Trophoblast cell (in vitro differentiated cells and primary cell): ENCODE data around the gene CXCR5.

Experiments
- DNase-seq, 2 donors: peaks; one replicate each; pipeline ENCODE4 v3.0.0-alpha.2; 2016
- H2AFZ ChIP-seq: 2 replicates; pipeline ENCODE4 v1.6.1; 2013; ENCODE audit warnings: low read length, moderate library complexity, mild to moderate bottlenecking; ENCODE audit not compliant: insufficient read depth, poor library complexity
- H2AK5ac ChIP-seq: 2 replicates; pipeline ENCODE4 v1.6.1; 2013; ENCODE audit warnings: mild to moderate bottlenecking, low read length
- H2BK120ac ChIP-seq: 2 replicates; pipeline ENCODE4 v1.6.1; 2013; ENCODE audit warnings: low read length, mild to moderate bottlenecking, moderate library complexity; ENCODE audit not compliant: insufficient read depth, poor library complexity
- H2BK12ac ChIP-seq: 2 replicates; pipeline ENCODE4 v1.6.1; 2013; ENCODE audit warnings: mild to moderate bottlenecking, low read length, moderate library complexity
- H2BK5ac ChIP-seq: 2 replicates; pipeline ENCODE4 v1.6.1; 2013; ENCODE audit warnings: low read length, low read depth, moderate library complexity, mild to moderate bottlenecking; ENCODE audit not compliant: poor library complexity
- H3K14ac ChIP-seq: 2 replicates; pipeline ENCODE4 v1.6.1; 2013; ENCODE audit warnings: mild to moderate bottlenecking, low read length
- H3K18ac ChIP-seq: 2 replicates; pipeline ENCODE4 v1.6.1; 2013; ENCODE audit warnings: mild to moderate bottlenecking, low read length
- H3K23ac ChIP-seq: 2 replicates; pipeline ENCODE4 v1.6.1; 2013; ENCODE audit warnings: low read length
- H3K27ac ChIP-seq: 2 replicates; pipeline ENCODE4 v1.5.1; 2013; ENCODE audit warnings: low read depth, mild to moderate bottlenecking, inconsistent platforms, low read length, moderate library complexity
- H3K27me3 ChIP-seq: 2 replicates; pipeline ENCODE4 v1.6.1; 2013; ENCODE audit warnings: inconsistent platforms, mild to moderate bottlenecking, low read length, moderate library complexity; ENCODE audit not compliant: insufficient read depth
- H3K36me3 ChIP-seq, 2 experiments: 1 replicate in 1 of 2; 2 replicates in 1 of 2; pipeline ENCODE4 v1.6.1; 2013; ENCODE audit warnings: low read length in 2 of 2, mild to moderate bottlenecking in 2 of 2, moderate library complexity in 1 of 2; ENCODE audit not compliant: insufficient read depth in 2 of 2, control insufficient read depth in 1 of 2
- H3K4ac ChIP-seq: 2 replicates; pipeline ENCODE4 v1.6.1; 2013; ENCODE audit warnings: low read depth, mild to moderate bottlenecking, low read length, moderate library complexity
- H3K4me1 ChIP-seq, 2 experiments: 1 replicate in 1 of 2; 2 replicates in 1 of 2; pipeline ENCODE4 v1.6.1; 2013; ENCODE audit warnings: low read length in 2 of 2, mild to moderate bottlenecking in 2 of 2, moderate library complexity in 1 of 2; ENCODE audit not compliant: insufficient read depth in 2 of 2, control insufficient read depth in 1 of 2
- H3K4me2 ChIP-seq: 2 replicates; pipeline ENCODE4 v1.6.1; 2013; ENCODE audit warnings: inconsistent platforms, mild to moderate bottlenecking, low read length, moderate library complexity
- H3K4me3 ChIP-seq: 2 replicates; pipeline ENCODE4 v1.5.1; 2013; ENCODE audit warnings: mild to moderate bottlenecking, low read depth, low read length, inconsistent platforms
- H3K79me1 ChIP-seq: one replicate; pipeline ENCODE4 v1.6.1; 2013; ENCODE audit warnings: low read length
- H3K79me2 ChIP-seq: 2 replicates; pipeline ENCODE4 v1.6.1; 2013; ENCODE audit warnings: low read length, mild to moderate bottlenecking; ENCODE audit not compliant: control insufficient read depth, insufficient read depth, poor library complexity
- H3K9ac ChIP-seq: 2 replicates; pipeline ENCODE4 v1.6.1; 2013; ENCODE audit warnings: mild to moderate bottlenecking, low read length
- H3K9me3 ChIP-seq: 2 replicates; pipeline ENCODE4 v1.6.1; 2013; ENCODE audit warnings: low read depth, mild to moderate bottlenecking, control low read depth, inconsistent platforms, low read length; ENCODE audit not compliant: insufficient read depth
- H4K12ac ChIP-seq: 2 replicates; pipeline ENCODE4 v1.6.1; 2013; ENCODE audit warnings: low read depth, mild to moderate bottlenecking, low read length, moderate library complexity
- H4K8ac ChIP-seq: 2 replicates; pipeline ENCODE4 v1.6.1; 2013; ENCODE audit warnings: low read depth, mild to moderate bottlenecking, low read length, moderate library complexity
- H4K91ac ChIP-seq: one replicate; pipeline ENCODE4 v1.6.1; 2013; ENCODE audit warnings: low read depth, mild to moderate bottlenecking, low read length, moderate library complexity
- WGBS: extraction: QIAGEN DNeasy Blood & Tissue Kit; methylation state at CpG from one replicate; pipeline ENCODE4 v1.1.7; 2013; ENCODE audit warnings: missing lambda C conversion rate; ENCODE audit not compliant: insufficient read length, insufficient coverage; ENCODE audit errors: extremely low coverage; 5-methylcytosine and 5-hydroxymethylcytosine counted together

Gene CXCR5

GRCh38 chr11:118897721-118898310, 14.1 kb downstream of the CXCR5 start:
- Histone ChIP-seq H4K91ac (no peak overlapping the region), H3K4me3 (no peak overlapping the region), H3K27ac (no peak overlapping the region), H3K79me2 (no peaks in the 10 kb centered on the region), H3K9me3 (no peaks in the 10 kb centered on the region), H3K36me3 (peaks cover 59 to 67% of the 10 kb centered on the region in 2 experiments), H3K4me1 (no peaks in the 10 kb centered on the region), H3K4me2 (no peak overlapping the region), H3K9ac (no peak overlapping the region), H2AK5ac (no peak overlapping the region), H3K79me1 (no peaks in the 10 kb centered on the region), H3K23ac (no peak overlapping the region), H2BK5ac (no peak overlapping the region), H3K27me3 (no peaks in the 10 kb centered on the region), H3K14ac (no peak overlapping the region), H4K8ac (no peak overlapping the region), H2BK12ac (no peak overlapping the region), H2BK120ac (no peak overlapping the region), H3K4ac (no peak overlapping the region), H2AFZ (no peak overlapping the region), H3K18ac (no peak overlapping the region), H4K12ac (no peak overlapping the region)
- no peak for DNase-seq
- no CpG with 5 or more reads among the region's 13 CpGs for WGBS

- no peak overlapping the region for H3K4me3 ChIP-seq
- no peak overlapping the region for H2BK12ac ChIP-seq
- no peaks in the 10 kb centered on the region for H3K27me3 ChIP-seq
- H3K18ac ChIP-seq: no peak overlapping the region
- H4K12ac ChIP-seq: no peak overlapping the region
- no peak for DNase-seq
- no peak overlapping the region for H2AK5ac ChIP-seq
- WGBS: no CpG with 5 or more reads among the region's 35 CpGs
- no peak overlapping the region for H2AFZ ChIP-seq
- no peak overlapping the region for H3K23ac ChIP-seq
- H3K4me1 ChIP-seq: no peaks in the 10 kb centered on the region
- no peak overlapping the region for H2BK5ac ChIP-seq
- H2BK120ac ChIP-seq: no peak overlapping the region
- no peak overlapping the region for H4K8ac ChIP-seq
- H3K9me3 ChIP-seq: no peaks in the 10 kb centered on the region
- H3K36me3 ChIP-seq: peaks cover 67 to 75% of the 10 kb centered on the region in 2 experiments
- no peaks in the 10 kb centered on the region for H3K79me2 ChIP-seq
- H3K14ac ChIP-seq: no peak overlapping the region
- H3K4ac ChIP-seq: no peak overlapping the region
- H3K4me2 ChIP-seq: no peak overlapping the region
- no peak overlapping the region for H3K9ac ChIP-seq
- H3K79me1 ChIP-seq: no peaks in the 10 kb centered on the region
- H3K27ac ChIP-seq: no peak overlapping the region
- no peak overlapping the region for H4K91ac ChIP-seq
Measured at GRCh38 chr11:118898400-118899295, 15.0 kb downstream of the CXCR5 start.

- no peaks in the 10 kb centered on the region for H3K79me2 ChIP-seq
- no peak overlapping the region for H2AFZ ChIP-seq
- no peaks in the 10 kb centered on the region for H3K79me1 ChIP-seq
- H2BK5ac ChIP-seq: no peak overlapping the region
- H3K27ac ChIP-seq: no peak overlapping the region
- no peak overlapping the region for H3K4me2 ChIP-seq
- H3K18ac ChIP-seq: no peak overlapping the region
- H3K27me3 ChIP-seq: no peaks in the 10 kb centered on the region
- no peak overlapping the region for H3K23ac ChIP-seq
- H3K9ac ChIP-seq: no peak overlapping the region
- no peak overlapping the region for H2BK120ac ChIP-seq
- WGBS: no CpG with 5 or more reads among the region's 6 CpGs
- no peaks in the 10 kb centered on the region for H3K4me1 ChIP-seq
- no peak overlapping the region for H4K91ac ChIP-seq
- H3K4me3 ChIP-seq: no peak overlapping the region
- no peak overlapping the region for H4K12ac ChIP-seq
- H4K8ac ChIP-seq: no peak overlapping the region
- H3K9me3 ChIP-seq: no peaks in the 10 kb centered on the region
- H3K14ac ChIP-seq: no peak overlapping the region
- DNase-seq: no peak
- no peak overlapping the region for H3K4ac ChIP-seq
- H3K36me3 ChIP-seq: peaks cover 70 to 73% of the 10 kb centered on the region in 2 experiments
- no peak overlapping the region for H2AK5ac ChIP-seq
- H2BK12ac ChIP-seq: no peak overlapping the region
Measured at GRCh38 chr11:118899296-118899688, 15.6 kb downstream of the CXCR5 start.

- Histone ChIP-seq H3K79me1 (no peaks in the 10 kb centered on the region), H2BK12ac (no peak overlapping the region), H2AK5ac (no peak overlapping the region), H4K12ac (no peak overlapping the region), H3K27me3 (no peaks in the 10 kb centered on the region), H3K14ac (no peak overlapping the region), H3K18ac (no peak overlapping the region), H3K23ac (no peak overlapping the region), H3K4me3 (no peak overlapping the region), H3K4me1 (no peaks in the 10 kb centered on the region), H4K91ac (no peak overlapping the region), H3K4ac (no peak overlapping the region), H2BK120ac (no peak overlapping the region), H3K9ac (no peak overlapping the region), H3K79me2 (no peaks in the 10 kb centered on the region), H2AFZ (no peak overlapping the region), H3K9me3 (no peaks in the 10 kb centered on the region), H3K36me3 (peaks cover 75 to 79% of the 10 kb centered on the region in 2 experiments), H4K8ac (no peak overlapping the region), H2BK5ac (no peak overlapping the region), H3K4me2 (no peak overlapping the region), H3K27ac (no peak overlapping the region)
- DNase-seq: no peak
- WGBS: no CpG with 5 or more reads among the region's 21 CpGs
Measured at GRCh38 chr11:118899706-118900360, 16.1 kb downstream of the CXCR5 start.
